ENCODE data around the gene CCDC9B. TPM values are rescaled to one million over a fixed set of nuclear protein-coding genes. Genes with fewer than 3 reads are reported as not detected.

CCDC9B gene
- total RNA-seq, 6 donors from 2014 or later = 15.5 to 140 (median 68.1) TPM

GRCh38 chr15:40334941-40335795 is 5.6 kb downstream of the CCDC9B start:
- DNase-seq (peak; percentile 73 to 86), ATAC-seq (ENCODE audit: low FRiP score in 2 of 2) (peak; percentile 3 to 6)
- peaks cover 82 to 99% (median 84%) of the 10 kb centered on the region in 4 donors for H3K4me1 ChIP-seq
- no peaks in the 10 kb centered on the region for H3K27me3 ChIP-seq
- H3K9me3 ChIP-seq = no peaks in the 10 kb centered on the region
- H3K27ac ChIP-seq = peak overlapping the region; percentile 85 to 95 (median 93)
- no peak overlapping the region for H3K4me3 ChIP-seq
- peaks cover 0 to 23% (median 5%) of the 10 kb centered on the region in 4 donors for H3K36me3 ChIP-seq
- WGBS, 2 donors = 72 to 82% methylated on average over 21 to 25 of the region's 26 CpGs
- TF ChIP-seq POLR2A (IDR thresholded peaks at IDR 0.05) = peak in 1 of 4 donors; percentile 15
- TF ChIP-seq EP300 (IDR thresholded peaks at IDR 0.05) = no peak
- no peak for TF ChIP-seq CTCF (IDR thresholded peaks at IDR 0.05)
- peak in 1 of 2 donors; percentile 7 for TF ChIP-seq POLR2AphosphoS5 (IDR thresholded peaks at IDR 0.05)

GRCh38 chr15:40334541-40334940 is 6.2 kb downstream of the CCDC9B start:
- DNase-seq = peak in 1 of 2 donors; percentile 47
- peaks cover 82 to 99% (median 83%) of the 10 kb centered on the region in 4 donors for H3K4me1 ChIP-seq
- no peak for TF ChIP-seq POLR2AphosphoS5 (IDR thresholded peaks at IDR 0.05)
- TF ChIP-seq CTCF (IDR thresholded peaks at IDR 0.05) = no peak
- no peak for TF ChIP-seq POLR2A (IDR thresholded peaks at IDR 0.05)
- no peak for TF ChIP-seq EP300 (IDR thresholded peaks at IDR 0.05)

GRCh38 chr15:40333922-40334492 is 6.7 kb downstream of the CCDC9B start:
- TF ChIP-seq EP300 (IDR thresholded peaks at IDR 0.05) (no peak), CTCF (IDR thresholded peaks at IDR 0.05) (peak in 2 of 6 experiments; percentile 20 to 37), POLR2AphosphoS5 (IDR thresholded peaks at IDR 0.05) (peak; percentile 62 to 82), POLR2A (IDR thresholded peaks at IDR 0.05) (peak in 1 of 4 donors; percentile 70)
- H3K36me3 ChIP-seq = peaks cover 0 to 23% (median 5%) of the 10 kb centered on the region in 4 donors
- no peaks in the 10 kb centered on the region for H3K9me3 ChIP-seq
- DNase-seq (peak; percentile 44 to 83), ATAC-seq (ENCODE audit: low FRiP score in 2 of 2) (peak; percentile 58 to 83)
- WGBS, 2 donors = 16 to 28% methylated on average over 12 of the region's 12 CpGs
- peak overlapping the region in 2 of 4 donors; percentile 4 to 25 for H3K4me3 ChIP-seq
- peak overlapping the region; percentile 85 to 95 (median 93) for H3K27ac ChIP-seq
- no peaks in the 10 kb centered on the region for H3K27me3 ChIP-seq
- peaks cover 78 to 99% (median 80%) of the 10 kb centered on the region in 4 donors for H3K4me1 ChIP-seq

More at GRCh38 chr15:40334541-40334940, 6.2 kb downstream of the CCDC9B start:
- Histone ChIP-seq H3K36me3 (peaks cover 0 to 23% (median 5%) of the 10 kb centered on the region in 4 donors), H3K4me3 (no peak overlapping the region), H3K27me3 (no peaks in the 10 kb centered on the region), H3K9me3 (no peaks in the 10 kb centered on the region), H3K27ac (peak overlapping the region; percentile 85 to 95 (median 93))
- WGBS, 2 donors = 60 to 71% methylated on average over 3 of the region's 3 CpGs
- peak in 1 of 2 donors; percentile 9 for ATAC-seq (ENCODE audit: low FRiP score in 2 of 2)

GRCh38 chr15:40332113-40332781 is 8.5 kb downstream of the CCDC9B start:
- ATAC-seq (ENCODE audit: low FRiP score in 2 of 2) = no peak

More at GRCh38 chr15:40332113-40332781, 8.5 kb downstream of the CCDC9B start:
- Histone ChIP-seq H3K27ac (peak overlapping the region in 3 of 4 donors; percentile 93 to 95 (median 93)), H3K4me1 (peaks cover 63 to 98% (median 69%) of the 10 kb centered on the region in 4 donors), H3K9me3 (no peaks in the 10 kb centered on the region), H3K4me3 (no peak overlapping the region), H3K36me3 (peaks cover 0 to 22% (median 5%) of the 10 kb centered on the region in 4 donors), H3K27me3 (no peaks in the 10 kb centered on the region)
- 66 to 72% methylated on average over 8 of the region's 8 CpGs for WGBS, 2 donors
- DNase-seq = no peak
- TF ChIP-seq CTCF (IDR thresholded peaks at IDR 0.05) (no peak), POLR2A (IDR thresholded peaks at IDR 0.05) (no peak), POLR2AphosphoS5 (IDR thresholded peaks at IDR 0.05) (no peak), EP300 (IDR thresholded peaks at IDR 0.05) (no peak)

All from upper lobe of left lung (tissue), 6 donors.